ENCODE data around the gene FTSJ1. TPM values are rescaled to one million over a fixed set of nuclear protein-coding genes. Genes with fewer than 3 reads are reported as not detected.
A peak's percentile ranks its signal among the peaks of the same experiment; 100 is the strongest.
"Not testable (repeated sequence)": the region's sequence is repeated elsewhere in the genome, so short reads cannot be mapped to it uniquely, and the experiment has no call there.

FTSJ1 gene
- total RNA-seq, 1 experiment from 2014 or later: 122 TPM

- no peaks in the 10 kb centered on the region for H3K36me3 ChIP-seq
- peaks cover 4% of the 10 kb centered on the region; the same call in 1 of the 2 replicates for H3K4me1 ChIP-seq (replicated peaks)
- H3K27ac ChIP-seq: no peak overlapping the region
- no peaks in the 10 kb centered on the region for H3K9me3 ChIP-seq (replicated peaks)
- H3K27me3 ChIP-seq (replicated peaks): no peaks in the 10 kb centered on the region
- H3K4me3 ChIP-seq: no peak overlapping the region
- DNase-seq (ENCODE audit: low read depth in 1 of 2, low spot score in 2 of 2): no peak
Observed at GRCh38 chrX:48514126-48514806, 38.3 kb downstream of the FTSJ1 start.

DNA sequence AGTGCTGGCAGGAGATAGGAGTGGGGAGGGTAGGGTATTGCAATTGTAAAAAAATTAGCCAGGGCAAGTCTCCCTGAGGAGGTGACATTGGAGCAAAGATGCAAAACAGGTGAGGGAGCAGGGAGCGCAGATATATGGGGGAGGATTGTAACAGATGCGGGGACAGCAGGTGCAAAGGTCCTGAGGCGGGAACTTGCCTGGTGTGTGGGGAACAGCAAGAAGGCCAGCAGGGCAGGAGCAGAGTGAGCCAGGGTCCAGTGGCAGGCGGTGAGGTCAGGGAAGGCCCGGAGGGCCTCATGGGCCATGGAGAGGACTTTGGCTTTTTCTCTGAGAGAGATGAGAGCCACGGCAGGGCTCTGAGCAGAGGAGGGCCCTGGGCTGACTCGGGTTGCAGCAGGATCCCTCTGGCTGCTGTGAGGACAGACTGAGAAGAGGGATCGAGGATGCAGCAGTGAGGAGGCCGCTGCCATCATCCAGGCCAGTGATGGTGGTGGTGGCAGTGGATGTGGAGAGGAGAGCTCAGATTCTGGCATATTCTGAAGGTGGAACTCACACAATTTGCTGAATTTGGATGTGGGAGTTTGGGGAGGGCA is 39.0 kb downstream of the FTSJ1 start:
- Histone ChIP-seq H3K9me3 (replicated peaks) (no peaks in the 10 kb centered on the region), H3K27ac (no peak overlapping the region), H3K27me3 (replicated peaks) (no peaks in the 10 kb centered on the region), H3K4me3 (no peak overlapping the region), H3K36me3 (no peaks in the 10 kb centered on the region), H3K4me1 (replicated peaks) (no peaks in the 10 kb centered on the region)
- no peak for DNase-seq (ENCODE audit: low read depth in 1 of 2, low spot score in 2 of 2)

- H3K9me3 ChIP-seq (replicated peaks): no peaks in the 10 kb centered on the region
- H3K27ac ChIP-seq: no peak overlapping the region
- no peaks in the 10 kb centered on the region for H3K27me3 ChIP-seq (replicated peaks)
- H3K36me3 ChIP-seq: no peaks in the 10 kb centered on the region
- H3K4me1 ChIP-seq (replicated peaks): no peaks in the 10 kb centered on the region
- no peak for DNase-seq (ENCODE audit: low read depth in 1 of 2, low spot score in 2 of 2)
- no peak overlapping the region for H3K4me3 ChIP-seq
Observed at GRCh38 chrX:48515842-48516241, 39.8 kb downstream of the FTSJ1 start.

- no peaks in the 10 kb centered on the region for H3K27me3 ChIP-seq (replicated peaks)
- H3K36me3 ChIP-seq: no peaks in the 10 kb centered on the region
- no peak overlapping the region for H3K27ac ChIP-seq
- H3K4me1 ChIP-seq (replicated peaks): no peaks in the 10 kb centered on the region
- DNase-seq (ENCODE audit: low read depth in 1 of 2, low spot score in 2 of 2): no peak
- H3K4me3 ChIP-seq: no peak overlapping the region
- no peaks in the 10 kb centered on the region for H3K9me3 ChIP-seq (replicated peaks)
Observed at GRCh38 chrX:48516285-48516684, 40.3 kb downstream of the FTSJ1 start.

DNA sequence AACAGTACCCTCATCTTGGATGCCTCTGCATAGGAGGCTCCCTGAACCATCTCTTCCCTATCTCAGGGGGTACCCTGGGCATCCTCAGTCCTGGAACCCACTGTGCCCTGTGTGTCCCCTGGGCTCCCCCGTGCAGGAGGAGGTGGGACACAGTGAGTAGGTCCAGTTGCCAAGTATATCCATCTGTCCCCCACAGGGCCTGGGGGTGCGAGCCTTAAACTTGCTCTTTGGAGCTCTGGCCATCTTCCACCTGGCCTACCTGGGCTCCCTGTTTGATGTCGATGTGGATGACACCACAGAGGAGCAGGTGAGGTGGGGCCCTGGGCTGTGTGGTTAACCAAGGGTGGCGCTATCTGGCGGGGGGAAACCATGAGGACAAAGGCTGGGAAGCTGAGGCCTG is 41.0 kb downstream of the FTSJ1 start:
- no peak for DNase-seq (ENCODE audit: low read depth in 1 of 2, low spot score in 2 of 2)
- Histone ChIP-seq H3K9me3 (replicated peaks) (no peaks in the 10 kb centered on the region), H3K36me3 (no peaks in the 10 kb centered on the region), H3K27ac (no peak overlapping the region), H3K4me1 (replicated peaks) (no peaks in the 10 kb centered on the region), H3K4me3 (no peak overlapping the region), H3K27me3 (replicated peaks) (no peaks in the 10 kb centered on the region)

DNA sequence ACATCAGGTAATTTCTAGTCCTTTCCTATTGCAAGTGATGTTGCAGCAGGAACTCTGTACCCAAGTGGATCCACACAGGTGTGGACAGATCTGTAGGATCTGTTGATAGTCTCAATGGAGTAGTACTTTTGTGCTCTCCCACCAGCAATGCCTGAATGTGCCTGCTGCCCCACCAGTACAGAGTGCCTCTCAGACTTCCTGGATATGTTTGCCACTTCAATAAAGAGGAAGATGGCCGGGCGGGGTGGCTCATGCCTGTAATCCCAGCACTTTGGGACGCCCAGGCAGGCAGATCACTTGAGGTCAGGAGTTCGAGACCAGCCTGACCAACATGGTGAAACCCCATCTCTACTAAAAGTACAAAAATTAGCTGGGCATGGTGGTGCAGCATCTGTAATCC is 43.5 kb downstream of the FTSJ1 start:
- not testable (repeated sequence) for H3K9me3 ChIP-seq (replicated peaks); H3K36me3 ChIP-seq; H3K27ac ChIP-seq; H3K4me3 ChIP-seq; H3K4me1 ChIP-seq (replicated peaks); DNase-seq (ENCODE audit: low read depth in 1 of 2, low spot score in 2 of 2); H3K27me3 ChIP-seq (replicated peaks)

DNA sequence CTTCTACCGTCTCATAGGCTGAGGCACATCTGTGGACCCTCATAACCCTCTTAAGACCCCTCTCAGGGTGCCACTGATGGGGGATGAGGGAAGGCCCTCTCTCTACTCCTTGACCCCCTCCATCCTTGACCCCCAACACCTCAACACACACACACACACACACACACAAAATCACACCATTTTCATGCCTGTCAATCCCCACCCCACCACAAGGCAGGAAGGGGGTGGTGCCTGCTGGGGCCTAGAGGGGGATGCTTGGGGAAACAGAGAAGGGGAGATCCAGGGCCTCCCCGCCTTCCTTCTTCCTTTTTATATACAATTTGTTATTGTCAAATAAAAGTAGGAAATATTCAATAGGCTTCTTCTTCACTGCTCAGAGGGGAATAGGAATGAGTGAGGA is 44.5 kb downstream of the FTSJ1 start:
- DNase-seq (ENCODE audit: low read depth in 1 of 2, low spot score in 2 of 2): no peak

GRCh38 chrX:48520976-48521352 is 45.0 kb downstream of the FTSJ1 start:
- no peaks in the 10 kb centered on the region for H3K4me1 ChIP-seq (replicated peaks)
- no peaks in the 10 kb centered on the region for H3K9me3 ChIP-seq (replicated peaks)
- H3K27ac ChIP-seq: no peak overlapping the region
- DNase-seq (ENCODE audit: low read depth in 1 of 2, low spot score in 2 of 2): no peak
- H3K4me3 ChIP-seq: no peak overlapping the region
- H3K36me3 ChIP-seq: 0 out of 2 replicates have a peak, but pooled peaks cover 3% of the 10 kb centered on the region
- no peaks in the 10 kb centered on the region for H3K27me3 ChIP-seq (replicated peaks)

More for the DNA sequence above, 44.5 kb downstream of the FTSJ1 start:
- Histone ChIP-seq H3K4me3 (no peak overlapping the region), H3K9me3 (replicated peaks) (no peaks in the 10 kb centered on the region), H3K4me1 (replicated peaks) (no peaks in the 10 kb centered on the region), H3K27me3 (replicated peaks) (no peaks in the 10 kb centered on the region), H3K36me3 (0 out of 2 replicates have a peak, but pooled peaks cover 3% of the 10 kb centered on the region), H3K27ac (no peak overlapping the region)

- peak; percentile 62 to 81 for DNase-seq (ENCODE audit: low read depth in 1 of 2, low spot score in 2 of 2)
- H3K36me3 ChIP-seq: peaks cover 4% of the 10 kb centered on the region; the same call in 1 of the 2 replicates
- no peaks in the 10 kb centered on the region for H3K9me3 ChIP-seq (replicated peaks)
- peak within 1 kb of the TSS; percentile 50 for H3K4me3 ChIP-seq
- no peaks in the 10 kb centered on the region for H3K4me1 ChIP-seq (replicated peaks)
- no peaks in the 10 kb centered on the region for H3K27me3 ChIP-seq (replicated peaks)
- H3K27ac ChIP-seq: no peak within 1 kb of the TSS
Observed at GRCh38 chrX:48521353-48522243, 45.6 kb downstream of the FTSJ1 start, which contains the start of gene EBP. EBP (plus strand) TSS chrX:48521808; CDS start chrX:48523772, 1,964 bp downstream.

GRCh38 chrX:48522291-48522690 is 46.3 kb downstream of the FTSJ1 start:
- Histone ChIP-seq H3K27ac (no peak overlapping the region), H3K4me1 (replicated peaks) (no peaks in the 10 kb centered on the region), H3K27me3 (replicated peaks) (no peaks in the 10 kb centered on the region), H3K9me3 (replicated peaks) (no peaks in the 10 kb centered on the region), H3K4me3 (peak overlapping the region; percentile 50), H3K36me3 (peaks cover 9% of the 10 kb centered on the region; the same call in 1 of the 2 replicates)
- peak in 1 of 2 experiments; percentile 11 for DNase-seq (ENCODE audit: low read depth in 1 of 2, low spot score in 2 of 2)

GRCh38 chrX:48523682-48524081 is 47.7 kb downstream of the FTSJ1 start:
- no peak overlapping the region for H3K27ac ChIP-seq
- DNase-seq (ENCODE audit: low read depth in 1 of 2, low spot score in 2 of 2): no peak
- no peaks in the 10 kb centered on the region for H3K9me3 ChIP-seq (replicated peaks)
- peaks cover 11% of the 10 kb centered on the region; the same call in 1 of the 2 replicates for H3K36me3 ChIP-seq
- H3K4me3 ChIP-seq: no peak overlapping the region
- H3K4me1 ChIP-seq (replicated peaks): no peaks in the 10 kb centered on the region
- H3K27me3 ChIP-seq (replicated peaks): no peaks in the 10 kb centered on the region

DNA sequence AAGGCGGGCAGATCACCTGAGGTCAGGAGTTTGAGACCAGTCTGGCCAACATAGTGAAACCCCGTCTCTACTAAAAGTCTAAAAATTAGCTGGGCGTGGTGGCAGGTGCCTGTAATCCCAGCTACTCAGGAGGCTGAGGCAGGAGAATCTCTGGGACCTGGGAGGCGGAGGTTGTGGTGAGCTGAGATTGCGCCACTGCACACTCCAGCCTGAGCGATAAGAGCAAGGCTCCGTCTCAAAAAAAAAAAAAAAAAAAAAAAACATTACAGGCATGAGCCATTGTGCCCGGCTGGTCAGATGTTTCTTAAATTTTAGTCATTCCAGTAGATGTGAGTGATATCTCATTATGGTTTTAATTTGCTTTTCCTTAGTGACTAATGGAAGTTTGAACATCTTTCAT is 49.9 kb downstream of the FTSJ1 start:
- H3K9me3 ChIP-seq (replicated peaks); H3K4me3 ChIP-seq; DNase-seq (ENCODE audit: low read depth in 1 of 2, low spot score in 2 of 2); H3K27ac ChIP-seq; H3K27me3 ChIP-seq (replicated peaks); H3K4me1 ChIP-seq (replicated peaks): not testable (repeated sequence)
- peaks cover 11% of the 10 kb centered on the region; the same call in 1 of the 2 replicates for H3K36me3 ChIP-seq

- Histone ChIP-seq H3K4me1 (replicated peaks) (peaks cover 16% of the 10 kb centered on the region), H3K4me3 (no peak overlapping the region), H3K36me3 (peaks cover 8% of the 10 kb centered on the region; the same call in 1 of the 2 replicates), H3K27me3 (replicated peaks) (no peaks in the 10 kb centered on the region), H3K27ac (0 out of 2 replicates have a peak overlapping the region, but pooled peaks have one; percentile 74), H3K9me3 (replicated peaks) (no peaks in the 10 kb centered on the region)
- DNase-seq (ENCODE audit: low read depth in 1 of 2, low spot score in 2 of 2): no peak
Observed at GRCh38 chrX:48530736-48531135, 54.7 kb downstream of the FTSJ1 start.
